H1 (cell line): ENCODE data around the gene OPN5. TPM values are rescaled to one million over a fixed set of nuclear protein-coding genes. Genes with fewer than 3 reads are reported as not detected.

Experiments used
- CTCF ChIA-PET: fragments of 300-600 bp; sonication (Branson Sonifier 250); formaldehyde crosslinking; loops from one replicate; lab custom pipeline; 2021; ENCODE audit not compliant: partially characterized antibody; lab: Charles Lee
- POLR2A ChIA-PET: fragments of 300-600 bp; sonication (Branson Sonifier 250); formaldehyde crosslinking; loops from one replicate; lab custom pipeline; 2021; ENCODE audit warnings: inconsistent platforms; ENCODE audit not compliant: partially characterized antibody; lab: Charles Lee
- DNase-seq, 2 experiments: peaks; one replicate each; pipeline versions ENCODE4 v3.0.0 to v3.0.0-alpha.2; 2010 to 2022; ENCODE audit warnings: low spot score in 2 of 2, low read depth in 1 of 2, mixed read lengths in 1 of 2
- FAIRE-seq: peaks from 2 replicates; lab custom pipeline; 2011; peaks lifted over from hg19 to GRCh38; lab: Jason Lieb, UNC
- H2AFZ ChIP-seq: 2 replicates; pipeline ENCODE4 v1.8.1; 2012; ENCODE audit warnings: low read length, inconsistent platforms
- H2AK5ac ChIP-seq: 2 replicates; pipeline ENCODE4 v1.6.1; 2013; ENCODE audit warnings: low read depth, low read length
- H2BK120ac ChIP-seq: replicated peaks from 2 replicates; pipeline ENCODE3; 2013; ENCODE audit warnings: low read depth, low read length, inconsistent platforms
- H2BK12ac ChIP-seq: 2 replicates; pipeline ENCODE4 v1.6.1; 2013; ENCODE audit warnings: low read depth, low read length
- H2BK15ac ChIP-seq: 2 replicates; pipeline ENCODE4 v1.6.1; 2013; ENCODE audit warnings: low read length
- H2BK20ac ChIP-seq: 2 replicates; pipeline ENCODE4 v1.6.1; 2013; ENCODE audit warnings: low read length
- H2BK5ac ChIP-seq: 2 replicates; pipeline ENCODE4 v1.6.1; 2013; ENCODE audit warnings: low read depth, low read length
- H3K14ac ChIP-seq: 2 replicates; pipeline ENCODE4 v1.6.1; 2013; ENCODE audit warnings: inconsistent platforms; ENCODE audit not compliant: insufficient read length
- H3K18ac ChIP-seq: 2 replicates; pipeline ENCODE4 v1.6.1; 2013; ENCODE audit warnings: low read length; ENCODE audit errors: extremely low read depth
- H3K23ac ChIP-seq: 2 replicates; pipeline ENCODE4 v1.6.1; 2013; ENCODE audit warnings: inconsistent platforms; ENCODE audit not compliant: insufficient read length
- H3K23me2 ChIP-seq: 2 replicates; pipeline ENCODE4 v1.6.1; 2013; ENCODE audit warnings: low read depth, low read length
- H3K27ac ChIP-seq: 2 replicates; pipeline ENCODE4 v1.6.1; 2011; ENCODE audit warnings: low read depth, low read length, inconsistent platforms
- H3K27me3 ChIP-seq, 4 experiments: replicated peaks in 1 of 4; 1 replicate in 1 of 4; 2 replicates in 3 of 4; pipeline versions ENCODE4 v1.6.1 to v1.8.1; 2011 to 2013; ENCODE audit warnings: low read length in 3 of 4, mild to moderate bottlenecking in 3 of 4, inconsistent platforms in 2 of 4, mixed read lengths in 2 of 4, moderate library complexity in 1 of 4; ENCODE audit not compliant: control insufficient read depth in 3 of 4, insufficient read depth in 3 of 4; ENCODE audit errors: extremely low read depth in 1 of 4
- H3K36me3 ChIP-seq, 4 experiments: 2 replicates each; pipeline versions ENCODE4 v1.6.1 to v1.8.1; 2011 to 2013; ENCODE audit warnings: mild to moderate bottlenecking in 4 of 4, low read length in 3 of 4, moderate library complexity in 2 of 4, control low read depth in 1 of 4, inconsistent platforms in 1 of 4; ENCODE audit not compliant: insufficient read depth in 4 of 4, control insufficient read depth in 2 of 4
- H3K4ac ChIP-seq: replicated peaks from 2 replicates; pipeline ENCODE3; 2013; ENCODE audit warnings: low read length, low read depth, mixed read lengths, inconsistent platforms; ENCODE audit not compliant: insufficient read length
- H3K4me1 ChIP-seq, 4 experiments: replicated peaks in 1 of 4; 1 replicate in 1 of 4; 2 replicates in 3 of 4; pipeline versions ENCODE4 v1.6.1 to v1.8.1; 2011 to 2013; ENCODE audit warnings: low read length in 3 of 4, inconsistent platforms in 2 of 4, mixed read lengths in 1 of 4; ENCODE audit not compliant: insufficient read depth in 4 of 4, control insufficient read depth in 3 of 4
- H3K4me2 ChIP-seq, 2 experiments: 2 replicates each; pipeline versions ENCODE4 v1.6.1 to v1.8.1; 2011 to 2013; ENCODE audit warnings: low read depth in 2 of 2, low read length in 2 of 2, control low read depth in 1 of 2, inconsistent platforms in 1 of 2, mild to moderate bottlenecking in 1 of 2; ENCODE audit not compliant: insufficient read depth in 1 of 2
- H3K4me3 ChIP-seq, 4 experiments: fragments of 200-600, 300-600 bp in 1 of 4; sonication (generic), shearing (Covaris generic), sonication (Bioruptor Twin) in 1 of 4; 2 replicates each; pipeline versions ENCODE4 v1.5.1 to v1.8.1; 2011 to 2016; ENCODE audit warnings: low read length in 4 of 4, low read depth in 3 of 4, control low read depth in 2 of 4, inconsistent platforms in 2 of 4, mild to moderate bottlenecking in 2 of 4, mixed read lengths in 1 of 4, moderate library complexity in 1 of 4; ENCODE audit not compliant: insufficient read depth in 2 of 4; ENCODE audit errors: extremely low read depth in 1 of 4
- H3K56ac ChIP-seq: replicated peaks from 2 replicates; pipeline ENCODE3; 2013; ENCODE audit warnings: low read depth, mild to moderate bottlenecking, mixed read lengths, low read length, inconsistent platforms; ENCODE audit not compliant: insufficient read length
- H3K79me1 ChIP-seq: 2 replicates; pipeline ENCODE4 v1.6.1; 2013; ENCODE audit warnings: low read depth, low read length, control low read depth
- H3K79me2 ChIP-seq, 2 experiments: 2 replicates each; pipeline versions ENCODE4 v1.6.1 to v1.8.1; 2012 to 2013; ENCODE audit warnings: low read length in 2 of 2, mild to moderate bottlenecking in 2 of 2, inconsistent platforms in 1 of 2; ENCODE audit not compliant: insufficient read depth in 2 of 2, control insufficient read depth in 1 of 2
- H3K9ac ChIP-seq, 4 experiments: replicated peaks in 1 of 4; 1 replicate in 1 of 4; 2 replicates in 3 of 4; pipeline versions ENCODE4 v1.6.1 to v1.8.1; 2011 to 2013; ENCODE audit warnings: low read depth in 3 of 4, low read length in 3 of 4, control low read depth in 2 of 4, mild to moderate bottlenecking in 2 of 4, moderate library complexity in 2 of 4, inconsistent platforms in 1 of 4; ENCODE audit errors: extremely low read depth in 1 of 4
- H3K9me3 ChIP-seq, 2 experiments: 2 replicates each; pipeline versions ENCODE4 v1.6.1 to v1.8.1; 2012 to 2013; ENCODE audit warnings: mild to moderate bottlenecking in 2 of 2, moderate library complexity in 2 of 2, control low read depth in 1 of 2, inconsistent platforms in 1 of 2, low read depth in 1 of 2, low read length in 1 of 2, mixed read lengths in 1 of 2; ENCODE audit not compliant: insufficient read depth in 2 of 2
- H4K20me1 ChIP-seq, 2 experiments: replicated peaks in 1 of 2; 2 replicates each; pipeline versions ENCODE3 to v1.8.1; 2011 to 2013; ENCODE audit warnings: inconsistent platforms in 2 of 2, low read length in 2 of 2, mild to moderate bottlenecking in 1 of 2; ENCODE audit not compliant: insufficient read depth in 2 of 2, control insufficient read depth in 1 of 2
- H4K5ac ChIP-seq: 2 replicates; pipeline ENCODE4 v1.6.1; 2013; ENCODE audit warnings: low read length, low read depth, mixed read lengths, inconsistent platforms; ENCODE audit not compliant: insufficient read length
- H4K8ac ChIP-seq: 2 replicates; pipeline ENCODE4 v1.8.0; 2013; ENCODE audit warnings: mild to moderate bottlenecking, moderate library complexity, low read length, inconsistent platforms; ENCODE audit not compliant: insufficient read depth; ENCODE audit errors: extremely low read depth
- H4K91ac ChIP-seq: replicated peaks from 2 replicates; pipeline ENCODE3; 2013; ENCODE audit warnings: low read length, mixed read lengths, inconsistent platforms; ENCODE audit not compliant: insufficient read length
- CHD2 ChIP-seq: IDR thresholded peaks from 2 replicates; pipeline ENCODE4 v1.6.1; 2012; ENCODE audit warnings: low read length, improper control_type of control experiment
- EP300 ChIP-seq, 2 experiments: IDR thresholded peaks; 1 replicate in 1 of 2; 2 replicates in 1 of 2; pipeline ENCODE4 v1.6.1; 2011 to 2012; ENCODE audit warnings: low read depth in 2 of 2, low read length in 2 of 2, mild to moderate bottlenecking in 2 of 2, borderline replicate concordance in 1 of 2, inconsistent platforms in 1 of 2, moderate library complexity in 1 of 2
- FOSL1 ChIP-seq: IDR thresholded peaks from 2 replicates; pipeline ENCODE4 v1.6.1; 2011; ENCODE audit warnings: mild to moderate bottlenecking, low read depth, low read length, moderate library complexity; ENCODE audit not compliant: insufficient read depth
- GTF2F1 ChIP-seq: IDR thresholded peaks from 2 replicates; pipeline ENCODE4 v1.6.1; 2012; ENCODE audit warnings: low read depth, low read length, improper control_type of control experiment, borderline replicate concordance
- HDAC6 ChIP-seq: IDR thresholded peaks from one replicate; pipeline ENCODE4 v1.7.1; 2012; ENCODE audit warnings: low read depth, mild to moderate bottlenecking, inconsistent platforms, low read length, moderate library complexity
- NANOG ChIP-seq: IDR thresholded peaks from 2 replicates; pipeline ENCODE4 v1.6.1; 2011; ENCODE audit warnings: low read length, low read depth, mild to moderate bottlenecking, inconsistent platforms; ENCODE audit not compliant: insufficient read depth, poor library complexity, severe bottlenecking
- NRF1 ChIP-seq: IDR thresholded peaks from 2 replicates; pipeline ENCODE4 v1.6.1; 2011; ENCODE audit warnings: mild to moderate bottlenecking, low read depth, low read length, improper control_type of control experiment
- PHF8 ChIP-seq: fragments of 200-600 bp; sonication (generic); conservative IDR thresholded peaks from 2 replicates; pipeline ENCODE4 v1.7.1; 2012; ENCODE audit warnings: low read depth, mild to moderate bottlenecking, inconsistent platforms, low read length, moderate library complexity
- RAD21 ChIP-seq, 2 experiments: IDR thresholded peaks in 1 of 2; conservative IDR thresholded peaks in 1 of 2; 2 replicates each; pipeline ENCODE4 v1.6.1; 2011; ENCODE audit warnings: low read depth in 2 of 2, low read length in 2 of 2, improper control_type of control experiment in 1 of 2, inconsistent platforms in 1 of 2, mild to moderate bottlenecking in 1 of 2, moderate library complexity in 1 of 2
- RBBP5 ChIP-seq: IDR thresholded peaks from 2 replicates; pipeline ENCODE4 v1.7.1; 2012; ENCODE audit warnings: low read depth, mild to moderate bottlenecking, inconsistent platforms, low read length, moderate library complexity, borderline replicate concordance
- RXRA ChIP-seq: IDR thresholded peaks from 2 replicates; pipeline ENCODE4 v1.6.1; 2011; ENCODE audit warnings: low read depth, mild to moderate bottlenecking, low read length, moderate library complexity; ENCODE audit not compliant: insufficient read depth
- SP1 ChIP-seq: IDR thresholded peaks from 2 replicates; pipeline ENCODE4 v1.6.1; 2011; ENCODE audit warnings: low read depth, low read length
- SP2 ChIP-seq: IDR thresholded peaks from 2 replicates; pipeline ENCODE4 v1.6.1; 2012; ENCODE audit warnings: mild to moderate bottlenecking, low read length, inconsistent platforms
- SP4 ChIP-seq: IDR thresholded peaks from 2 replicates; pipeline ENCODE4 v1.6.1; 2012; ENCODE audit warnings: low read length, inconsistent platforms
- TEAD4 ChIP-seq: IDR thresholded peaks from 2 replicates; pipeline ENCODE4 v1.6.1; 2012; ENCODE audit warnings: low read depth, low read length, inconsistent platforms, mixed read lengths
- polyA plus RNA-seq, 7 experiments: library from polyadenylated mRNA; depleted of rRNA in 3 of 7; stranded (reverse) in 5 of 7; unstranded in 2 of 7; fragments of >200 nt in 5 of 7; fragments of 200-250 nt in 2 of 7; gene quantifications; 1 replicate in 5 of 7; 2 replicates in 1 of 7; 4 replicates in 1 of 7; pipeline versions ENCODE4 v1.2.1 to v1.2.3, GENCODE V29; 2011 to 2013; ENCODE audit warnings: missing spikeins in 2 of 7, mixed read lengths in 2 of 7
- total RNA-seq: library from RNA; stranded (reverse); fragmentation: NEBNext Ultra II Directional; extraction: Animal tissue kit (Norgen Biotek cat#: 25700); gene quantifications from 2 replicates; pipeline ENCODE4 v1.2.1, GENCODE V29; 2021

The OPN5 gene
- total and polyA plus RNA-seq, 2 of the 8 experiments (the other 6 are each of a cell fraction or from before 2014, with no cell fraction given): not detected

DNA sequence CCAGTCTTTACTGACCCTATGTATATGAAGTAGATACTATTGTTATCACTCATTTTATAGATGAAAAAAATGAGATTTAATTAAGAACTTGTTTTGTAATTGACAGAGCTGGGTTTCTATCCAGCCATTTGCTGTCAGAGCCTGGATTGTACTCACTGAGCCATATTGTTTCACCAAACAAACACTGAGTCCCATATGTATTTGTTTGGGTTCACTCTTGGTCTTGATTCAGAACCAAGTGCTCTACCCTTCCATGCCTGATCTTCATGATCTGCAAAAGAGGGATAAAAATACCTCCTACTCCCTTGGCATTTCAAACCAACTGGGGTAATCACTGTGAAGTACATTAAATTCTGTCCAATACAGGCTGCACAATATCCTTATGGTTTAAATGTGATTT lies 52.4 kb downstream of the OPN5 start:
- Histone ChIP-seq H2AK5ac (no peak overlapping the region), H3K79me1 (no peaks in the 10 kb centered on the region), H2BK120ac (no peak overlapping the region), H3K23me2 (no peaks in the 10 kb centered on the region; the same call in 1 of the 2 replicates), H3K4me2 (no peak overlapping the region), H2AFZ (no peak overlapping the region), H3K18ac (no peak overlapping the region), H2BK15ac (no peak overlapping the region), H2BK20ac (no peak overlapping the region), H3K4me1 (no peaks in the 10 kb centered on the region), H4K91ac (no peak overlapping the region), H3K79me2 (no peaks in the 10 kb centered on the region), H3K23ac (no peak overlapping the region), H3K9me3 (no peaks in the 10 kb centered on the region), H3K9ac (no peak overlapping the region), H3K4ac (no peak overlapping the region), H3K27me3 (no peaks in the 10 kb centered on the region; a peak in 1 of 7 replicates), H3K27ac (no peak overlapping the region), H4K20me1 (no peaks in the 10 kb centered on the region), H4K8ac (no peak overlapping the region), H2BK12ac (no peak overlapping the region), H3K36me3 (no peaks in the 10 kb centered on the region), H3K14ac (no peak overlapping the region), H4K5ac (no peak overlapping the region), H2BK5ac (no peak overlapping the region), H3K4me3 (no peak overlapping the region), H3K56ac (no peak overlapping the region)
- POLR2A ChIA-PET: no interaction called here
- TF ChIP-seq TEAD4 (no peak), RAD21 (IDR thresholded peaks at IDR 0.05 in 1 of 2, conservative IDR thresholded peaks at IDR 0.05 in 1 of 2; ENCODE audit: low read depth in 2 of 2, low read length in 2 of 2) (no peak), FOSL1 (no peak), HDAC6 (no peak), SP1 (no peak), SP4 (no peak), RXRA (no peak), EP300 (IDR thresholded peaks at IDR 0.05; ENCODE audit: borderline replicate concordance in 1 of 2, low read depth in 2 of 2, low read length in 2 of 2) (no peak), NRF1 (no peak), NANOG (no peak), PHF8 (no peak), CHD2 (no peak), SP2 (no peak), RBBP5 (no peak), GTF2F1 (no peak)
- DNase-seq (no peak), FAIRE-seq (no peak)
- CTCF ChIA-PET: no interaction called here
